Naive B cell (primary cell): ENCODE measurements around the gene MAP3K1. TPM values are rescaled to one million over a fixed set of nuclear protein-coding genes. Genes with fewer than 3 reads are reported as not detected.
"Not testable (repeated sequence)": the region's sequence is repeated elsewhere in the genome, so short reads cannot be mapped to it uniquely, and the experiment has no call there.

ENCODE experiments used
- ATAC-seq, 2 donors: fragments of 150-1000 bp; cut with Tn5 transposase; 2 replicates each; pipeline ENCODE4 v1.10.0; 2021; ENCODE audit warnings: low read depth in 2 of 2, mild to moderate bottlenecking in 2 of 2, moderate library complexity in 2 of 2
- DNase-seq: peaks from one replicate; pipeline ENCODE4 v3.0.0; 2022
- H3K27ac Mint-ChIP-seq, 6 donors: one replicate each; pipeline ENCODE4 v1.8.0; 2020 to 2022; ENCODE audit warnings: mild to moderate bottlenecking in 6 of 6, mixed read lengths in 6 of 6, moderate library complexity in 5 of 6, inconsistent platforms in 2 of 6
- H3K27me3 Mint-ChIP-seq, 3 donors: one replicate each; pipeline ENCODE4 v1.8.0; 2021 to 2022; ENCODE audit warnings: mixed read lengths in 3 of 3, mild to moderate bottlenecking in 1 of 3
- H3K36me3 Mint-ChIP-seq, 2 donors: one replicate each; pipeline ENCODE4 v1.8.0; 2020 to 2022; ENCODE audit warnings: mixed read lengths in 2 of 2, inconsistent platforms in 1 of 2, mild to moderate bottlenecking in 1 of 2
- H3K4me1 Mint-ChIP-seq, 3 donors: one replicate each; pipeline ENCODE4 v1.8.0; 2020 to 2022; ENCODE audit warnings: mixed read lengths in 3 of 3, inconsistent platforms in 1 of 3, mild to moderate bottlenecking in 1 of 3, moderate library complexity in 1 of 3
- H3K4me3 Mint-ChIP-seq, 8 donors: one replicate each; pipeline ENCODE4 v1.8.0; 2020 to 2022; ENCODE audit warnings: mild to moderate bottlenecking in 8 of 8, mixed read lengths in 8 of 8, moderate library complexity in 8 of 8, inconsistent platforms in 2 of 8
- H3K9me3 Mint-ChIP-seq, 7 donors: one replicate each; pipeline ENCODE4 v1.8.0; 2020 to 2022; ENCODE audit warnings: mixed read lengths in 7 of 7, mild to moderate bottlenecking in 5 of 7, inconsistent platforms in 2 of 7, moderate library complexity in 1 of 7
- polyA plus RNA-seq, 6 donors: library from polyadenylated mRNA; unstranded; fragments of 300-500 nt; fragmentation: Illumina TruSeq; gene quantifications; one replicate each; pipeline ENCODE4 v1.2.3, GENCODE V29; 2021; ENCODE audit warnings: low read depth in 6 of 6

The MAP3K1 gene
- polyA plus RNA-seq, 6 donors from 2014 or later, result 39.8 to 106 (median 90.2) TPM

DNA sequence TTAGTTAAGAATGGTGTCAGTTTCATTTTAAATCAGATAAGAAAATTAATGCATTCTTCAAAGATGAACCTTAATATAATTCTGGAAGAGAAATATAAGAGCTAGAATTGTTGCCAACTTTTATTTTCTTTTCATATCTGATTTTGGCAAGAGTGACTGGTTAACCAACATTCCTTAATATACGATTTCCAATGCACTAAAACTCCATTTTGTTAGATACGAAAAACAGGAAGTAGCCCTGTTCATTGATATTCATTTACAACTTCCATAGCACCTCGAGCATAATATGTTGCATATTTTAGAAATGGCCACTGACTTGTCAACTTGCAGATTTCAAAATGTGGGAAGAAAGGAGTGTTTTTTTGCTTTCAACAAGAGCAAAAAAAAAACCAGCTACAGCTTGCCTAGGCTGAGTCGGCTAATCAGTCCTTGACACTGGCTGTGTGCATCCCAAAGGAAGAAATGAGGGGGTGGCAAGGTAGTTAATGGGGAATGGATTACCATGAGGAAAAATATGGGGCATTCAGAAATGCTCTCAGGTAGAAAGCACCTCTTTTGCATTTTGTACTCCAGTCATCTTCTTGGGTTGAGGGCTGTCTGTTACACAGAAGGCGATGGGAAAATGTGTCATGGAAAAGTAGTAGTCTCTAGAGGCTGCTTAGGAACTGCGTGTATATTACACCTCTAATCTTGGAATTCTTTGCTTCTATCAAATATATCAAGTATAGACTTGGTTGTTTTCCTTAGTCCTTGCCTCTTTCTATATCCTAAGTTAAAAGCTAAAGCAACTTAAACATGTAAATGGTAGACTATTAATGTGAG lies 3.9 kb downstream of the MAP3K1 start:
- Mint-ChIP-seq H3K27ac (peak overlapping the region; percentile 92 to 98 (median 95)), H3K27me3 (no peaks in the 10 kb centered on the region), H3K4me1 (peaks cover 56 to 63% (median 62%) of the 10 kb centered on the region in 3 donors), H3K9me3 (no peaks in the 10 kb centered on the region), H3K36me3 (peaks cover 6 to 22% of the 10 kb centered on the region in 2 donors), H3K4me3 (peak overlapping the region; percentile 80 to 100 (median 90))
- DNase-seq (peak; percentile 40), ATAC-seq (no peak)

DNA sequence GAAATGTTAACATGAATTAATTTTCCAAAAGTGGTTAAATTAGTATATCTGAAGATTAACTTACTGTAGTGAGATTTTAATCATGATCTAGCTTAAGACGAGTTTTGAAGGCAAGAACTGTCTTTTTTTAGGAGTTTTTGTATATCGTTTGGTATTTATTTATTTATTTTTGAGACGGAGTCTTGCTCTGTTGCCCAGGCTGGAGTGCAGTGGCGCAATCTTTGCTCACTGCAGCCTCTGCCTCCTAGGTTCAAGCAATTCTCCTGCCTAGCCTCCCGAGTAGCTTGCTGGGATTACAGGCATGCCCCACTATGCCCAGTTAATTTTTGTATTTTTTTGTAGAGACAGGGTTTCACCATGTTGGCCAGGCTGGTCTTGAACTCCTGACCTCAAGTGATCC lies 6.5 kb downstream of the MAP3K1 start:
- not testable (repeated sequence) for DNase-seq, H3K9me3 Mint-ChIP-seq, H3K27me3 Mint-ChIP-seq, ATAC-seq
- Mint-ChIP-seq H3K4me1 (peaks cover 79 to 82% (median 82%) of the 10 kb centered on the region in 3 donors), H3K27ac (peak overlapping the region in 4 of 6 donors; percentile 16 to 96 (median 88)), H3K36me3 (peaks cover 6 to 22% of the 10 kb centered on the region in 2 donors), H3K4me3 (peak overlapping the region in 7 of 8 donors; percentile 22 to 84 (median 64))

GRCh38 chr5:56822981-56823380 lies 7.6 kb downstream of the MAP3K1 start:
- H3K4me1 Mint-ChIP-seq, result peaks cover 78 to 90% (median 81%) of the 10 kb centered on the region in 3 donors
- ATAC-seq (peak; percentile 66 to 71), DNase-seq (no peak)
- no peaks in the 10 kb centered on the region for H3K27me3 Mint-ChIP-seq
- peaks cover 6 to 22% of the 10 kb centered on the region in 2 donors for H3K36me3 Mint-ChIP-seq
- no peaks in the 10 kb centered on the region for H3K9me3 Mint-ChIP-seq
- peak overlapping the region; percentile 69 to 90 (median 80) for H3K4me3 Mint-ChIP-seq
- H3K27ac Mint-ChIP-seq, result peak overlapping the region; percentile 84 to 98 (median 90)

GRCh38 chr5:56824019-56824418 lies 8.7 kb downstream of the MAP3K1 start:
- Mint-ChIP-seq H3K9me3 (no peaks in the 10 kb centered on the region), H3K27ac (peak overlapping the region in 5 of 6 donors; percentile 6 to 95 (median 56)), H3K4me3 (peak overlapping the region; percentile 3 to 69 (median 46)), H3K36me3 (peaks cover 6 to 22% of the 10 kb centered on the region in 2 donors), H3K4me1 (peaks cover 80 to 97% (median 83%) of the 10 kb centered on the region in 3 donors), H3K27me3 (no peaks in the 10 kb centered on the region)
- ATAC-seq (no peak), DNase-seq (no peak)

GRCh38 chr5:56825222-56825824 lies 10.0 kb downstream of the MAP3K1 start:
- peak overlapping the region; percentile 31 to 96 (median 86) for H3K27ac Mint-ChIP-seq
- ATAC-seq, result no peak
- H3K4me1 Mint-ChIP-seq, result peaks cover 79 to 98% (median 85%) of the 10 kb centered on the region in 3 donors
- no peaks in the 10 kb centered on the region for H3K9me3 Mint-ChIP-seq
- peak overlapping the region in 7 of 8 donors; percentile 4 to 77 (median 46) for H3K4me3 Mint-ChIP-seq
- H3K36me3 Mint-ChIP-seq, result peaks cover 6 to 22% of the 10 kb centered on the region in 2 donors
- no peak for DNase-seq
- H3K27me3 Mint-ChIP-seq, result no peaks in the 10 kb centered on the region

GRCh38 chr5:56827049-56827448 lies 11.7 kb downstream of the MAP3K1 start:
- Mint-ChIP-seq H3K27me3 (no peaks in the 10 kb centered on the region), H3K4me1 (peaks cover 83 to 97% (median 90%) of the 10 kb centered on the region in 3 donors), H3K36me3 (peaks cover 6 to 11% of the 10 kb centered on the region in 2 donors), H3K27ac (peak overlapping the region; percentile 83 to 96 (median 88)), H3K9me3 (no peaks in the 10 kb centered on the region), H3K4me3 (peak overlapping the region; percentile 42 to 86 (median 64))
- DNase-seq, result no peak
- ATAC-seq, result peak; percentile 18 to 43

DNA sequence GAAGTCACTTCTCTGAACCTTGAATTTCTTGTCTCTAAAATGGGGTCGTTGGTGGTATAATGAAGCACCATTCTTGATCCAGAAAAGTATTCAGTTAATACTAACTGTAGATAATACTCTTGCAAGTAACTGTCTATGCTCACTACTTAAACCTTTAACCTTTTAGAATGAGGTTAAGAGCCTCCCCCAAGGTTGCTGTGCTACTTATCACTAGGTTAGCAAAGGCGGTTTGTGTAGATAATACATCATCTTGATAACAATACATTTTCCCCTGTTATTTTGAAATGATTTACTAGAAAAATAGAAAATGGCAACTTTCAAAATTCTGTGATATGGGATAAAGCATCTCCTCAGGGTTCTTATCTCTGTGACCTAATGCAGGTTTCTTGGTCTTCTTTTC lies 12.6 kb downstream of the MAP3K1 start:
- Mint-ChIP-seq H3K27ac (peak overlapping the region; percentile 64 to 96 (median 88)), H3K27me3 (no peaks in the 10 kb centered on the region), H3K4me1 (peaks cover 80 to 97% (median 87%) of the 10 kb centered on the region in 3 donors), H3K4me3 (peak overlapping the region in 6 of 8 donors; percentile 23 to 80 (median 47)), H3K36me3 (peaks cover under 1 to 3% of the 10 kb centered on the region in 2 donors), H3K9me3 (no peaks in the 10 kb centered on the region)
- DNase-seq (no peak), ATAC-seq (no peak)

DNA sequence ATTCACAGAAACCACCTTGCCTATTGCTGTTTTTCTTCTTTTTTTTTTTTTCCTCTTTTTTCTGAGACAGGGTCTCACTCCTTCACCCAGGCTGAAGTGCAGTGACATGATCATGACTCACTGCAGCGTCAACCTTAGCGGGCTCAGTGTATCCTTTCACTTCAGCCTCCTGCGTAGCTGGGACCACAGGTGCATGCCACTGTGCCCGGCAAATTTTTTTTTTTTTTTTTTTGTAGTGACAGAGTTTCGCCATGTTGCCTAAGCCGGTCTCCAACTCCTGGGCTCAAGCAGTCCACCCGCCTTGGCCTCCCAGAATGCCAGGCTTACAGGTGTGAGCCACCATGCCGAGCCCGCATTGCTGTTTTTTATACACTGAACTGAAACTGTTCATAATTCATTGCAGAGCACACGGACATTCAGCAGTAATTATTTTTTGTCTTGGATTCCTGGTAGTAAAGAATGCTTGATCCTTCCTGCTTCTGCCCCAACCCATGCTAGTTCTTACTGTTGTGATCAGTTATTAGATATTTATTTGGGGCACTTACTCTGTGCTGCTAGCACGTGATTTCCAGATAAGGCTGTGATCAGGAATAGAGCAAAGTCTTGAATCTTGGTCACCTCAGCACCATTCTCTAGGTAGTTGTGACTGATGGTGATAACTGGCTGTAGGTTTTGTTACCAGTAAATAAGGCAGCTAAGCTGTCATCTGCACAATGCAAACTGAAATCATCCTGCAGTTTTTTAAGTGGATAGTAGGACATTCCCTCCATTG lies 14.0 kb downstream of the MAP3K1 start:
- Mint-ChIP-seq H3K4me1 (peaks cover 83 to 97% (median 88%) of the 10 kb centered on the region in 3 donors), H3K27ac (peak overlapping the region; percentile 84 to 95 (median 87)), H3K36me3 (no peaks in the 10 kb centered on the region), H3K9me3 (no peaks in the 10 kb centered on the region), H3K27me3 (no peaks in the 10 kb centered on the region), H3K4me3 (peak overlapping the region; percentile 54 to 88 (median 79))
- peak; percentile 50 for DNase-seq
- peak; percentile 83 to 89 for ATAC-seq

- Mint-ChIP-seq H3K4me3 (peak overlapping the region in 7 of 8 donors; percentile 15 to 84 (median 62)), H3K27ac (peak overlapping the region; percentile 81 to 95 (median 92)), H3K36me3 (no peaks in the 10 kb centered on the region), H3K4me1 (peaks cover 81 to 96% (median 88%) of the 10 kb centered on the region in 3 donors), H3K9me3 (no peaks in the 10 kb centered on the region), H3K27me3 (no peaks in the 10 kb centered on the region)
- ATAC-seq, result no peak
- no peak for DNase-seq
These were observed 16.4 kb downstream of the MAP3K1 start for GRCh38 chr5:56831773-56832172.

DNA sequence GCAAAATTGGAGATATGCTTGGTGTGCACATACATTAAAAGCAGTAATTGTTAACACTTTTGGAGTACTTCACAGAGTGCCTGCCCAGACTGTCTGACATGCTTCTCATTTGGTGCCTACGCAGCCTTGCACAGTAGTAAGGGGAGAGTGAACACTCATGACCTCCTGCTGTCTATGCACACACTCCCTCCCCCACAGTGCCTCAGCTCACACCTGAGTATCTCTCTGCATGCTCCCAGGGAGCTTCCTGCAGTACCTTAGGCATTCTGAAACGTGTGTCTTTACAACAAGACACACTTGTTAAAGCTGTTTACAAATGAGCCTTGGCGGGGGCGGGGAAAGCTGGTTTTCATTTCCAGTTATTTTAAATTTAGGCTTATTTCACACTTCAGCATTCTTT lies 18.0 kb downstream of the MAP3K1 start:
- no peaks in the 10 kb centered on the region for H3K9me3 Mint-ChIP-seq
- peak overlapping the region; percentile 51 to 95 (median 82) for H3K27ac Mint-ChIP-seq
- H3K36me3 Mint-ChIP-seq, result no peaks in the 10 kb centered on the region
- H3K27me3 Mint-ChIP-seq, result no peaks in the 10 kb centered on the region
- peak overlapping the region; percentile 35 to 84 (median 58) for H3K4me3 Mint-ChIP-seq
- DNase-seq, result no peak
- H3K4me1 Mint-ChIP-seq, result peaks cover 85 to 96% (median 91%) of the 10 kb centered on the region in 3 donors
- no peak for ATAC-seq

GRCh38 chr5:56837381-56837780 lies 22.0 kb downstream of the MAP3K1 start:
- peak overlapping the region in 7 of 8 donors; percentile 10 to 71 (median 64) for H3K4me3 Mint-ChIP-seq
- DNase-seq (no peak), ATAC-seq (no peak)
- no peaks in the 10 kb centered on the region for H3K36me3 Mint-ChIP-seq
- peak overlapping the region; percentile 83 to 95 (median 90) for H3K27ac Mint-ChIP-seq
- peaks cover 80 to 98% (median 88%) of the 10 kb centered on the region in 3 donors for H3K4me1 Mint-ChIP-seq
- no peaks in the 10 kb centered on the region for H3K27me3 Mint-ChIP-seq
- no peaks in the 10 kb centered on the region for H3K9me3 Mint-ChIP-seq

GRCh38 chr5:56837956-56838355 lies 22.6 kb downstream of the MAP3K1 start:
- peaks cover 85 to 98% (median 91%) of the 10 kb centered on the region in 3 donors for H3K4me1 Mint-ChIP-seq
- H3K4me3 Mint-ChIP-seq, result peak overlapping the region; percentile 42 to 71 (median 66)
- H3K27ac Mint-ChIP-seq, result peak overlapping the region; percentile 75 to 95 (median 88)
- no peaks in the 10 kb centered on the region for H3K9me3 Mint-ChIP-seq
- H3K27me3 Mint-ChIP-seq, result no peaks in the 10 kb centered on the region
- DNase-seq (no peak), ATAC-seq (no peak)
- no peaks in the 10 kb centered on the region for H3K36me3 Mint-ChIP-seq
